ENCODE results near the gene SLC47A2.
"Not testable (repeated sequence)": the region's sequence is repeated elsewhere in the genome, so short reads cannot be mapped to it uniquely, and the experiment has no call there.

Gene SLC47A2

GRCh38 chr17:19672009-19672750 lies 44.2 kb downstream of the SLC47A2 start:
- DNase-seq (ENCODE audit: extremely low read depth in 1 of 2, low read depth in 1 of 2), result no peak

- no peak for DNase-seq (ENCODE audit: extremely low read depth in 1 of 2, low read depth in 1 of 2)
These were observed 45.0 kb downstream of the SLC47A2 start for GRCh38 chr17:19671433-19671832.

- no peak for DNase-seq (ENCODE audit: extremely low read depth in 1 of 2, low read depth in 1 of 2)
These were observed 45.5 kb downstream of the SLC47A2 start for GRCh38 chr17:19670908-19671307.

GRCh38 chr17:19669680-19670079 lies 46.7 kb downstream of the SLC47A2 start:
- not testable (repeated sequence) for DNase-seq (ENCODE audit: extremely low read depth in 1 of 2, low read depth in 1 of 2)

- no peak for DNase-seq (ENCODE audit: extremely low read depth in 1 of 2, low read depth in 1 of 2)
These were observed 51.6 kb downstream of the SLC47A2 start for GRCh38 chr17:19664821-19665181.

- DNase-seq (ENCODE audit: extremely low read depth in 1 of 2, low read depth in 1 of 2), result no peak
These were observed 52.1 kb downstream of the SLC47A2 start for GRCh38 chr17:19664136-19664820.

- DNase-seq (ENCODE audit: extremely low read depth in 1 of 2, low read depth in 1 of 2), result no peak
These were observed 53.3 kb downstream of the SLC47A2 start for GRCh38 chr17:19663097-19663496.

- DNase-seq (ENCODE audit: extremely low read depth in 1 of 2, low read depth in 1 of 2), result no peak
These were observed 55.3 kb downstream of the SLC47A2 start for GRCh38 chr17:19661121-19661520.

- DNase-seq (ENCODE audit: extremely low read depth in 1 of 2, low read depth in 1 of 2), result no peak
These were observed 56.0 kb downstream of the SLC47A2 start for GRCh38 chr17:19660219-19660870.

GRCh38 chr17:19659366-19660177 lies 56.8 kb downstream of the SLC47A2 start:
- DNase-seq (ENCODE audit: extremely low read depth in 1 of 2, low read depth in 1 of 2), result no peak

- DNase-seq (ENCODE audit: extremely low read depth in 1 of 2, low read depth in 1 of 2), result no peak
These were observed 59.4 kb downstream of the SLC47A2 start for GRCh38 chr17:19656851-19657581.

- DNase-seq (ENCODE audit: extremely low read depth in 1 of 2, low read depth in 1 of 2), result no peak
These were observed 60.0 kb downstream of the SLC47A2 start for GRCh38 chr17:19656336-19656735.

GRCh38 chr17:19654896-19655295 lies 61.5 kb downstream of the SLC47A2 start:
- DNase-seq (ENCODE audit: extremely low read depth in 1 of 2, low read depth in 1 of 2), result no peak

- DNase-seq (ENCODE audit: extremely low read depth in 1 of 2, low read depth in 1 of 2), result no peak
These were observed 62.0 kb downstream of the SLC47A2 start for GRCh38 chr17:19654342-19654886.

GRCh38 chr17:19652595-19652994 lies 63.8 kb downstream of the SLC47A2 start:
- DNase-seq (ENCODE audit: extremely low read depth in 1 of 2, low read depth in 1 of 2), result no peak

- no peak for DNase-seq (ENCODE audit: extremely low read depth in 1 of 2, low read depth in 1 of 2)
These were observed 64.7 kb downstream of the SLC47A2 start for GRCh38 chr17:19651451-19652238.

GRCh38 chr17:19650826-19651225 lies 65.6 kb downstream of the SLC47A2 start:
- DNase-seq (ENCODE audit: extremely low read depth in 1 of 2, low read depth in 1 of 2), result no peak

- no peak for DNase-seq (ENCODE audit: extremely low read depth in 1 of 2, low read depth in 1 of 2)
These were observed 67.2 kb downstream of the SLC47A2 start for GRCh38 chr17:19649274-19649541.

- peak; percentile 88 to 93 for DNase-seq (ENCODE audit: extremely low read depth in 1 of 2, low read depth in 1 of 2)
These were observed 67.7 kb downstream of the SLC47A2 start, which contains the start of gene ALDH3A2 for GRCh38 chr17:19648475-19649273. ALDH3A2 (plus strand) TSS chr17:19648751; CDS start chr17:19648972, 221 bp downstream.

Measured in stimulated activated CD8-positive, alpha-beta memory T cell treated with anti-CD3 and anti-CD28 coated beads, Interleukin-7, amount 100 ng/mL, for 48 hours (primary cell).